Lung microvascular endothelial cell (primary cell): ENCODE results near the gene MAGEA12. TPM values are rescaled to one million over a fixed set of nuclear protein-coding genes. Genes with fewer than 3 reads are reported as not detected.
"Not testable (repeated sequence)": the region's sequence is repeated elsewhere in the genome, so short reads cannot be mapped to it uniquely, and the experiment has no call there.

Experiments
- DNase-seq, 2 donors: peaks; one replicate each; pipeline versions ENCODE4 v3.0.0 to v3.0.0-alpha.2; 2010; ENCODE audit warnings: low read depth in 2 of 2
- total RNA-seq: library from RNA; depleted of rRNA; stranded (reverse); fragments of >200 nt; gene quantifications from 2 replicates; pipeline ENCODE4 v1.2.1, GENCODE V29; 2014

MAGEA12 gene, protein sequence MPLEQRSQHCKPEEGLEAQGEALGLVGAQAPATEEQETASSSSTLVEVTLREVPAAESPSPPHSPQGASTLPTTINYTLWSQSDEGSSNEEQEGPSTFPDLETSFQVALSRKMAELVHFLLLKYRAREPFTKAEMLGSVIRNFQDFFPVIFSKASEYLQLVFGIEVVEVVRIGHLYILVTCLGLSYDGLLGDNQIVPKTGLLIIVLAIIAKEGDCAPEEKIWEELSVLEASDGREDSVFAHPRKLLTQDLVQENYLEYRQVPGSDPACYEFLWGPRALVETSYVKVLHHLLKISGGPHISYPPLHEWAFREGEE
- not detected in 2 replicates for total RNA-seq

DNA sequence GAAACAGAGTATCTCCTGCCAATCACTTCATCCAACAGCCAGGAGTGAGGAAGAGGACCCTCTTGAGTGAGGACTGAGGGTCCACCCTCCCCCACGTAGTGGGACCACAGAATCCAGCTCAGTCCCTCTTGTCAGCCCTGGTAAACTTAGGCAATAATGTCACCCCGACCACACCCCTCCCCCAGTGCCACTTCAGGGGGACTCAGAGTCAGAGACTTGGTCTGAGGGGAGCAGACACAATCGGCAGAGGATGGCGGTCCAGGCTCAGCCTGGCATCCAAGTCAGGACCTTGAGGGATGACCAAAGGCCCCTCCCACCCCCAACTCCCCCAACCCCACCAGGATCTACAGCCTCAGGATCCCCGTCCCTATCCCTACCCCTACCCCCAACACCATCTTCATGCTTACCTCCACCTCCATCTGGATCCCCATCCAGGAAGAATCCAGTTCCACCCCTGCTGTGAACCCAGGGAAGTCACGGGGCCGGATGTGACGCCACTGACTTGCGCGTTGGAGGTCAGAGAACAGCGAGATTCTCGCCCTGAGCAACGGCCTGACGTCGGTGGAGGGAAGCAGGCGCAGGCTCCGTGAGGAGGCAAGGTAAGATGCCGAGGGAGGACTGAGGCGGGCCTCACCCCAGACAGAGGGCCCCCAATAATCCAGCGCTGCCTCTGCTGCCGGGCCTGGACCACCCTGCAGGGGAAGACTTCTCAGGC lies at the start of gene MAGEA12, which contains the start of gene CSAG1:
MAGEA12 (plus strand) TSS at position 497 of the 715 bp plus-strand sequence. CDS start 2,405 bp downstream, outside the sequence.
CSAG1 (minus strand) TSS at position 461 of the 715 bp plus-strand sequence. CDS start 1,261 bp downstream, outside the sequence.
- no peak for DNase-seq

DNA sequence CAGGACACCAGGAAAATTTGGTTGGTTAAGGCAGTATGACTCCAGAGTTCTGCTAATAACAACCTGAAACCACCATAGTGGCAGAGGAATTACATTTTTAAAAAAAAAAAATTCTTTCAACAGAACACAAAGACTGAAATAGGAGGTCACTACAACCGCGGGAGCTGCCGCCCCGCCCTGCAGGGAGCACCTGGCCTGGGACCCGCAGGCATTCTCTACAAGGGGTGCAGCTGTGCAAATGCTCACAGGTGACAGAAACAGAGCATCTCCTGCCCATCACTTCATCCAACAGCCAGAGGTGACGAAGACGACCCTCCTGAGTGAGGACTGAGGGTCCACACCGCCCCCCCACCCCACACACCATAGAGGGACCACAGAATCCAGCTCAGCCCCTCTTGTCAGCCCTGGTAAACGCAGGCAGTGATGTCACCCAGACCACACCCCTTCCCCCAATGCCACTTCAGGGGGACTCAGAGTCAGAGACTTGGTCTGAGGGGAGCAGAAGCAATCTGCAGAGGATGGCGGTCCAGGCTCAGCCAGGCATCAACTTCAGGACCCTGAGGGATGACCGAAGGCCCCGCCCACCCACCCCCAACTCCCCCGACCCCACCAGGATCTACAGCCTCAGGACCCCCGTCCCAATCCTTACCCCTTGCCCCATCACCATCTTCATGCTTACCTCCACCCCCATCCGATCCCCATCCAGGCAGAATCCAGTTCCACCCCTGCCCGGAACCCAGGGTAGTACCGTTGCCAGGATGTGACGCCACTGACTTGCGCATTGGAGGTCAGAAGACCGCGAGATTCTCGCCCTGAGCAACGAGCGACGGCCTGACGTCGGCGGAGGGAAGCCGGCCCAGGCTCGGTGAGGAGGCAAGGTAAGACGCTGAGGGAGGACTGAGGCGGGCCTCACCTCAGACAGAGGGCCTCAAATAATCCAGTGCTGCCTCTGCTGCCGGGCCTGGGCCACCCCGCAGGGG lies 35.3 kb upstream of the MAGEA12 start, which contains the start of gene MAGEA3:
MAGEA3 (plus strand) TSS at position 843 of the 980 bp plus-strand sequence. CDS start 2,039 bp downstream, outside the sequence.
- DNase-seq: not testable (repeated sequence)

GRCh38 chrX:152700390-152700789 lies 33.2 kb upstream of the MAGEA12 start:
- not testable (repeated sequence) for DNase-seq

DNA sequence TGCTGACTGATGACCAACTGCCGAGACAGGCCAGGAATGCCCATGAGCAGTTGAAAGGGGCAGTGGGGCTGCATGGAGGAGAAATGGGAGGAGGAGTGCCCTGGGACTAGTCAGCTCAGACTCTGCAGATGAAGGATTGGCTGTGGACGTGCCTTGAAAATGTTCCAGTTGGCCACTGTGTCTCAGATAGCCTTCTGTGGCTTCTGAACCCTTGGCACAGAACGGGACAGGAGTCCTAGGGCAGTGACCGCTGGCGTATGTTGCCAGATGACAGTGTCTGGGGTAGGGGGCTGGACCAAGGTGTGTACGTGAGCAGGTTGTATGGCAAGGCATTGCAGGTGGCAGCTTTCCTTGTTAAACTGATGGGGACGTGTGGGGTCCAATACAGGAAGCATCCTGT lies 27.1 kb upstream of the MAGEA12 start:
- not testable (repeated sequence) for DNase-seq

DNA sequence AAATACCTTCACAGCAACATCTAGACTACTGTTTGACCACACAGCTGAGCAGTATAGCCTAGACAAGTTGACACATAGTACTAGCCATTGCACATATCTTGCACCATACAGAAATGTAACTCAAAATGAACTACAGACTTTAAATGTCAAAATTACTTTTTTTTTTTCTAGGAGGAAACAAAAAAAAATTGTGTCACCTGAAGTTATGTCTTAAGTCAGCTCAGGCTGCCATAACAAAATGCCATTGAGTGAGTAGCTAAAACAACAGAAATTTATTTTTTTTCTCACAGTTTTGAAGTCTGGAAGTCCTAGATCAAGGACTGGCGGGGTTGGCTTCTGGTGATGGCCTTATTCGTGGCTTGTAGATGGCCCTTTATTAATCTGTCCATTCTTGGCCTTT lies 24.4 kb upstream of the MAGEA12 start, which contains the start of gene CSAG2:
CSAG2 (minus strand) TSS at position 101 of the 400 bp plus-strand sequence. CDS start 161 bp downstream, outside the sequence.
- DNase-seq: not testable (repeated sequence)

- not testable (repeated sequence) for DNase-seq
Observed at GRCh38 chrX:152713195-152713594, 20.4 kb upstream of the MAGEA12 start.

- not testable (repeated sequence) for DNase-seq
Observed at GRCh38 chrX:152713815-152714787, 19.5 kb upstream of the MAGEA12 start, which contains the start of gene MAGEA2B. Gene MAGEA2B, plus strand, starts transcription at chrX:152714628. Its CDS starts 2,479 bp downstream, at chrX:152717107.

DNA sequence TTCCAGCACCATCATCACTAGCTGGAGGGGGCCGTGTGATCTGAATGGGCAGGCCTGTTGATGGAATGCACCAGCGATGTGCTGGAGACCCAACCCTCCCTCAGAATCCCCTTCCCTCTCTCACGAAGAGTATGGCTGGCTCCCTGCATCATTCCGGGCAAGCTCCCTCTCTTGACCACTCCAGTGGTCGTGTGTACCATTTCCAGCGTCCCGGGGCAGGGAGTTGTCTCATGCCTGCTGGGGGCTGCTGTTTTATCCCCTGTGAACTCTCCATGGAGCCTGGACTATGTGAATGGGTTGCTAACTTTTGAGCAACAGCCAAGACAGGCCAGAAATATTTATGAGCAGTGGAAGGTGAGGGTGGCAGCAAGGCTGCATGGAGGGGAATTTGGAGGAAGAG lies 8.1 kb upstream of the MAGEA12 start:
- no peak for DNase-seq

GRCh38 chrX:152734143-152734858 lies 744 bp downstream of the MAGEA12 start:
- DNase-seq: not testable (repeated sequence)

- no peak for DNase-seq
Observed at GRCh38 chrX:152735101-152735500, 1.5 kb downstream of the MAGEA12 start.

DNA sequence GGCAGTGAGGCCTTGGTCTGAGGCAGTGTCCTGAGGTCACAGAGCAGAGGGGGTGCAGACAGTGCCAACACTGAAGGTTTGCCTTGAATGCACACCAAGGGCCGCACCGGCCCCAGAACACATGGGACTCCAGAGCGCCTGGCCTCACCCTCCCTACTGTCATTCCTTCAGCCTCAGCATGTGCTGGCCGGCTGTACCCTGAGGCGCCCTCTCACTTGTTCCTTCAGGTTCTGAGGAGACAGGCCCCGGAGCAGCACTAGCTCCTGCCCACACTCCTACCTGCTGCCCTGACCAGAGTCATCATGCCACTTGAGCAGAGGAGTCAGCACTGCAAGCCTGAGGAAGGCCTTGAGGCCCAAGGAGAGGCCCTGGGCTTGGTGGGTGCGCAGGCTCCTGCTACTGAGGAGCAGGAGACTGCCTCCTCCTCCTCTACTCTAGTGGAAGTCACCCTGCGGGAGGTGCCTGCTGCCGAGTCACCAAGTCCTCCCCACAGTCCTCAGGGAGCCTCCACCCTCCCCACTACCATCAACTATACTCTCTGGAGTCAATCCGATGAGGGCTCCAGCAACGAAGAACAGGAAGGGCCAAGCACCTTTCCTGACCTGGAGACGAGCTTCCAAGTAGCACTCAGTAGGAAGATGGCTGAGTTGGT lies 2.4 kb downstream of the MAGEA12 start:
- DNase-seq: no peak

DNA sequence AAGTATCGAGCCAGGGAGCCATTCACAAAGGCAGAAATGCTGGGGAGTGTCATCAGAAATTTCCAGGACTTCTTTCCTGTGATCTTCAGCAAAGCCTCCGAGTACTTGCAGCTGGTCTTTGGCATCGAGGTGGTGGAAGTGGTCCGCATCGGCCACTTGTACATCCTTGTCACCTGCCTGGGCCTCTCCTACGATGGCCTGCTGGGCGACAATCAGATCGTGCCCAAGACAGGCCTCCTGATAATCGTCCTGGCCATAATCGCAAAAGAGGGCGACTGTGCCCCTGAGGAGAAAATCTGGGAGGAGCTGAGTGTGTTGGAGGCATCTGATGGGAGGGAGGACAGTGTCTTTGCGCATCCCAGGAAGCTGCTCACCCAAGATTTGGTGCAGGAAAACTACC lies 3.0 kb downstream of the MAGEA12 start:
- not testable (repeated sequence) for DNase-seq

- DNase-seq: no peak
Observed at GRCh38 chrX:152738560-152738959, 5.0 kb downstream of the MAGEA12 start.

- not testable (repeated sequence) for DNase-seq
Observed at GRCh38 chrX:152753686-152754650, 20.4 kb downstream of the MAGEA12 start, which contains the start of gene MAGEA2. Gene MAGEA2, minus strand, starts transcription at chrX:152753842. Its CDS starts 2,479 bp downstream, at chrX:152751363.

- not testable (repeated sequence) for DNase-seq
Observed at GRCh38 chrX:152754871-152755270, 21.3 kb downstream of the MAGEA12 start.

DNA sequence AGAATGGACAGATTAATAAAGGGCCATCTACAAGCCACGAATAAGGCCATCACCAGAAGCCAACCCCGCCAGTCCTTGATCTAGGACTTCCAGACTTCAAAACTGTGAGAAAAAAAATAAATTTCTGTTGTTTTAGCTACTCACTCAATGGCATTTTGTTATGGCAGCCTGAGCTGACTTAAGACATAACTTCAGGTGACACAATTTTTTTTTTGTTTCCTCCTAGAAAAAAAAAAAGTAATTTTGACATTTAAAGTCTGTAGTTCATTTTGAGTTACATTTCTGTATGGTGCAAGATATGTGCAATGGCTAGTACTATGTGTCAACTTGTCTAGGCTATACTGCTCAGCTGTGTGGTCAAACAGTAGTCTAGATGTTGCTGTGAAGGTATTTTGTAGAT lies 25.4 kb downstream of the MAGEA12 start, which contains the start of gene CSAG3:
CSAG3 (plus strand) TSS at position 301 of the 400 bp plus-strand sequence.
- DNase-seq: not testable (repeated sequence)

GRCh38 chrX:152759544-152759943 lies 26.0 kb downstream of the MAGEA12 start:
- DNase-seq: not testable (repeated sequence)
